MCF 10A (cell line): ENCODE data around the gene FLT3. TPM values are rescaled to one million over a fixed set of nuclear protein-coding genes. Genes with fewer than 3 reads are reported as not detected.

Experiments
- BruUV-seq: library from RNA; stranded (reverse); fragments of 400-500 nt; replicated peaks from 2 replicates; lab custom pipeline; 2021; lab: Mats Ljungman, UMichigan
- CTCF ChIA-PET: fragments of 300-600 bp; sonication (Branson Sonifier 250); formaldehyde crosslinking; extraction: SDS; loops from one replicate; lab custom pipeline; 2021; ENCODE audit warnings: antibody characterized with exemption, inconsistent platforms; lab: Yijun Ruan, JAX
- POLR2A ChIA-PET: fragments of 300-600, 350-650 bp; sonication (Branson Sonifier 250); formaldehyde crosslinking; extraction: SDS; loops from one replicate; lab custom pipeline; 2020; ENCODE audit warnings: antibody characterized with exemption, inconsistent platforms; lab: Yijun Ruan, JAX
- DNase-seq: peaks from one replicate; pipeline ENCODE4 v3.0.0-alpha.2; 2018; ENCODE audit not compliant: unreplicated experiment
- H3K27ac Mint-ChIP-seq: one replicate; pipeline ENCODE4 v1.8.0; 2022; ENCODE audit warnings: mild to moderate bottlenecking, low read depth, mixed read lengths; ENCODE audit not compliant: unreplicated experiment
- H3K27me3 Mint-ChIP-seq: one replicate; pipeline ENCODE4 v1.8.0; 2022; ENCODE audit warnings: mixed read lengths; ENCODE audit not compliant: insufficient read depth, unreplicated experiment
- H3K36me3 Mint-ChIP-seq: one replicate; pipeline ENCODE4 v1.8.0; 2022; ENCODE audit warnings: mild to moderate bottlenecking, moderate library complexity, mixed read lengths; ENCODE audit not compliant: insufficient read depth, unreplicated experiment
- H3K4me1 Mint-ChIP-seq: one replicate; pipeline ENCODE4 v1.8.0; 2022; ENCODE audit warnings: mixed read lengths; ENCODE audit not compliant: insufficient read depth, unreplicated experiment
- H3K4me3 Mint-ChIP-seq: one replicate; pipeline ENCODE4 v1.8.0; 2022; ENCODE audit warnings: mild to moderate bottlenecking, moderate library complexity, mixed read lengths; ENCODE audit not compliant: unreplicated experiment
- H3K9me3 Mint-ChIP-seq: one replicate; pipeline ENCODE4 v1.8.0; 2022; ENCODE audit warnings: mixed read lengths; ENCODE audit not compliant: unreplicated experiment
- CTCF ChIP-seq: fragments of 200-600 bp; IDR thresholded peaks from one replicate; pipeline ENCODE4 v1.8.0; 2022; ENCODE audit warnings: antibody characterized with exemption, mild to moderate bottlenecking; ENCODE audit not compliant: unreplicated experiment
- intact Hi-C: fragments of 100-400 bp; cut with micrococcal nuclease; formaldehyde crosslinking; loops from 2 replicates; pipeline ENCODE4 v1.14.1; 2022
- total RNA-seq: library from RNA; stranded (reverse); gene quantifications from 2 replicates; pipeline ENCODE4 v1.2.3, GENCODE V29; 2022

FLT3 gene
- total RNA-seq, 1 experiment from 2014 or later, result not detected

GRCh38 chr13:28026508-28026907 lies 73.9 kb downstream of the FLT3 start:
- H3K36me3 Mint-ChIP-seq, result no peaks in the 10 kb centered on the region
- POLR2A ChIA-PET, result no interaction called here
- H3K27me3 Mint-ChIP-seq, result no peaks in the 10 kb centered on the region
- H3K4me3 Mint-ChIP-seq, result no peak overlapping the region
- no peaks in the 10 kb centered on the region for H3K9me3 Mint-ChIP-seq
- CTCF ChIA-PET, result interaction anchor here (1.2 kb wide), 1 partner anchor 664 kb away, joined by 3 read pairs; no protein-coding TSS in a partner anchor
- no peak overlapping the region for H3K27ac Mint-ChIP-seq
- BruUV-seq, result no TSS peak
- H3K4me1 Mint-ChIP-seq, result no peaks in the 10 kb centered on the region
- intact Hi-C loops, result no loop called here
- no peak for TF ChIP-seq CTCF
- no peak for DNase-seq

DNA sequence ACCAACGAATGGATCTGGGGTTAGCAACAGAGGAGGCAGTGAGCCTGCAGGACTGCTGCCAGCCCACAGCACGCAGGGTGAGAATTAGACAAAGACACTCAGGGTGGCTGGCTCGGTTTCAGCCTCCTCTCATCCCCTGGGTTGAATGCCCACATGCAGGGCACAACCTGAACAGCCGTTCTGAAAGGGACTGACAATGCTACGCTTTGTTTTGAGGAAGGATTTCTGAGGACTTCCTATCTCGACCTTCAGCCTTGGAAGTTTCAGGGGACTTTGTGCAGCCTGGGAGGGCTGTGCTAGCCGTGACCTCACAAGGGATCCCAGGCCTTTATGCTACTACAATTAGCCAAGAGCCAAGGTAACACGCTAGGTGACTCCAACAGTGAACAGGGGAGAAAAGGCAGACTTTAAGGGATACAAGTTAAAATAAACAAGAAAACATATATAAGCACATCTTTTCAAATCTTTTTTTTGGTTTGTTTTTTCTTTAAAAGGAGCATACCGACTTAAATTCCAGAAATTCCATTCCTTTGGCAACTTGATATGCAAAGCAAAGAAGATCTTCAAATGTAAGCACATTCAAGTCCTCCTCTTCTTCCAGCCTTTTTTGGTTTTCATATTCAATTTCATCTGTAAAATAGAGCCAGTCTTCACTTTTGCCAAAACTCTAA lies 77.4 kb downstream of the FLT3 start:
- intact Hi-C loops, result no loop called here
- H3K27ac Mint-ChIP-seq, result no peak overlapping the region
- CTCF ChIA-PET, result interaction anchor here (0.6 to 0.8 kb wide), 2 partner anchors 75 to 503 kb away, joined by 3 read pairs; no protein-coding TSS in a partner anchor
- no peak for DNase-seq
- TF ChIP-seq CTCF, result no peak
- H3K4me1 Mint-ChIP-seq, result no peaks in the 10 kb centered on the region
- no peaks in the 10 kb centered on the region for H3K9me3 Mint-ChIP-seq
- POLR2A ChIA-PET, result no interaction called here
- H3K4me3 Mint-ChIP-seq, result no peak overlapping the region
- no peaks in the 10 kb centered on the region for H3K27me3 Mint-ChIP-seq
- H3K36me3 Mint-ChIP-seq, result no peaks in the 10 kb centered on the region
- BruUV-seq, result no TSS peak

- Mint-ChIP-seq H3K27me3 (no peaks in the 10 kb centered on the region), H3K36me3 (no peaks in the 10 kb centered on the region), H3K9me3 (no peaks in the 10 kb centered on the region), H3K4me3 (no peak overlapping the region), H3K27ac (no peak overlapping the region), H3K4me1 (no peaks in the 10 kb centered on the region)
- BruUV-seq, result no TSS peak
- intact Hi-C loops, result no loop called here
- no peak for DNase-seq
- TF ChIP-seq CTCF, result no peak
- ChIA-PET CTCF (interaction anchor here (0.5 to 1.3 kb wide), 3 partner anchors 17 to 655 kb away, joined by 3 to 6 read pairs (median 4); no protein-coding TSS in a partner anchor), POLR2A (no interaction called here)
These were observed 86.1 kb downstream of the FLT3 start for GRCh38 chr13:28014301-28014700.

DNA sequence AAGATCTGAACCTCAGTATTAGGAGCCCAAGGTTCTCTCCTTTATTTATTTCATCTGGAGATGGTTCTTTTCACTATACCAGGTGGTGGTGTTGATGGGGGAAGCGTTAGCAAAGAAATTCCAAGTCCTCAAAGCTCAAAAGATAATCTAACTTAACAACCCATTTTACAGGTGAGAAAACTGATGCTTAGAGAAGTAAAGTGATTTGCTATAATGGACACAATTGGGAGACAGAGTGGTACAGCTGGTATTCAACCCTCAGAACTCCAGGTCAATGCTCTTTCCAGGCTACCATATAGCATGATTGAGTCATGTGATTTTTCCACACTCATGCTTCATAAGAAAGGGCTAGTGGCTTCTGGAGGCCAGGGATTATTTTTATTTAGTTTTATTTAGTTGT lies 86.9 kb downstream of the FLT3 start:
- POLR2A ChIA-PET, result no interaction called here
- no peaks in the 10 kb centered on the region for H3K4me1 Mint-ChIP-seq
- CTCF ChIA-PET, result interaction anchor here (1.3 kb wide), 1 partner anchor 16 kb away, joined by 6 read pairs; no protein-coding TSS in a partner anchor
- H3K4me3 Mint-ChIP-seq, result no peak overlapping the region
- no peaks in the 10 kb centered on the region for H3K36me3 Mint-ChIP-seq
- intact Hi-C loops, result no loop called here
- H3K27ac Mint-ChIP-seq, result no peak overlapping the region
- TF ChIP-seq CTCF, result no peak
- no TSS peak for BruUV-seq
- no peaks in the 10 kb centered on the region for H3K9me3 Mint-ChIP-seq
- no peaks in the 10 kb centered on the region for H3K27me3 Mint-ChIP-seq
- no peak for DNase-seq
